ENCODE data around the gene GCSAML.

Gene GCSAML

GRCh38 chr1:247538561-247538960 is 10.4 kb upstream of the GCSAML start:
- no peaks in the 10 kb centered on the region for H3K79me1 ChIP-seq (ENCODE audit: low read length)
- H4K8ac ChIP-seq (ENCODE audit: low read depth, low read length), result no peak overlapping the region
- no peaks in the 10 kb centered on the region for H3K4me1 ChIP-seq (ENCODE audit: control insufficient read depth, low read depth, low read length)
- H2AK5ac ChIP-seq (ENCODE audit: low read length), result no peak overlapping the region
- H3K79me2 ChIP-seq (ENCODE audit: control insufficient read depth, insufficient read depth, low read length), result no peaks in the 10 kb centered on the region
- H3K4me2 ChIP-seq (ENCODE audit: low read length), result no peak overlapping the region
- no CpG with 5 or more reads among the region's 5 CpGs for WGBS (ENCODE audit: extremely low coverage, insufficient coverage, low lambda C conversion rate)
- no peak overlapping the region for H4K5ac ChIP-seq (ENCODE audit: low read length)
- H2BK15ac ChIP-seq (replicated peaks; ENCODE audit: low read depth), result no peak overlapping the region
- H3K23ac ChIP-seq (ENCODE audit: low read length), result no peak overlapping the region
- no peaks in the 10 kb centered on the region for H3K36me3 ChIP-seq (ENCODE audit: control insufficient read depth, insufficient read depth, low read length)
- no peak overlapping the region for H2BK120ac ChIP-seq (ENCODE audit: low read depth, low read length)
- no peak overlapping the region for H3K56ac ChIP-seq (ENCODE audit: low read length)
- DNase-seq, result no peak
- no peak overlapping the region for H2BK5ac ChIP-seq (ENCODE audit: low read length)
- no peaks in the 10 kb centered on the region for H3K27me3 ChIP-seq (ENCODE audit: insufficient read depth, low read length, poor library complexity)
- no peak overlapping the region for H3K18ac ChIP-seq (ENCODE audit: low read length)
- no peak overlapping the region for H3K4me3 ChIP-seq (ENCODE audit: low read length)
- no peak overlapping the region for H3K27ac ChIP-seq (ENCODE audit: low read depth, low read length)
- no peak overlapping the region for H3K9ac ChIP-seq (ENCODE audit: low read length)
- no peak overlapping the region for H3K4ac ChIP-seq (ENCODE audit: low read depth, low read length)

DNA sequence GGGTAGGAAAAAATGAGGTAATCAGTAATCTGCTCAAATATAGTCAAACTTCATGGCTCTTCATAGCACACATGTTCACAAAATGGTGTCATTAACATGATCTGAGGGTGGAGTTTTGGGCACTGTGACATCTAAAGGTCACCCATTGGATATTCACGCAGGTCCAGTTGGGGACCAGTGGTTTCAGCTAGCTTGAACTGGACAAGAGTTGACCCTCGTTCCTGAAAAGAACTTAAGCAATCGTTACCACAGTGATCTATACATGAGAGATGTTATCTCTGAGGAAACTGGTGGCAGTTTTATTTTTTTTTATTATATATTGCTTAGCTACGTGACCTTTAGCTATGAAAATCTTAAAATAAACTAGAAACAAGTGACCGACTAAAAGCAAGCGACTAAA is 9.7 kb upstream of the GCSAML start:
- no peak overlapping the region for H2AK5ac ChIP-seq (ENCODE audit: low read length)
- H3K36me3 ChIP-seq (ENCODE audit: control insufficient read depth, insufficient read depth, low read length), result no peaks in the 10 kb centered on the region
- no peaks in the 10 kb centered on the region for H3K79me1 ChIP-seq (ENCODE audit: low read length)
- no peak overlapping the region for H3K56ac ChIP-seq (ENCODE audit: low read length)
- no peak overlapping the region for H3K4me2 ChIP-seq (ENCODE audit: low read length)
- no peaks in the 10 kb centered on the region for H3K4me1 ChIP-seq (ENCODE audit: control insufficient read depth, low read depth, low read length)
- no peak overlapping the region for H3K23ac ChIP-seq (ENCODE audit: low read length)
- H3K79me2 ChIP-seq (ENCODE audit: control insufficient read depth, insufficient read depth, low read length), result no peaks in the 10 kb centered on the region
- no peak overlapping the region for H4K5ac ChIP-seq (ENCODE audit: low read length)
- no peak for DNase-seq
- no peak overlapping the region for H3K4ac ChIP-seq (ENCODE audit: low read depth, low read length)
- H3K4me3 ChIP-seq (ENCODE audit: low read length), result no peak overlapping the region
- no peak overlapping the region for H3K27ac ChIP-seq (ENCODE audit: low read depth, low read length)
- H4K8ac ChIP-seq (ENCODE audit: low read depth, low read length), result no peak overlapping the region
- WGBS (ENCODE audit: extremely low coverage, insufficient coverage, low lambda C conversion rate), result no CpG with 5 or more reads among the region's 6 CpGs
- no peak overlapping the region for H3K9ac ChIP-seq (ENCODE audit: low read length)
- no peaks in the 10 kb centered on the region for H3K27me3 ChIP-seq (ENCODE audit: insufficient read depth, low read length, poor library complexity)
- H2BK5ac ChIP-seq (ENCODE audit: low read length), result no peak overlapping the region
- no peak overlapping the region for H2BK120ac ChIP-seq (ENCODE audit: low read depth, low read length)
- H2BK15ac ChIP-seq (replicated peaks; ENCODE audit: low read depth), result no peak overlapping the region
- no peak overlapping the region for H3K18ac ChIP-seq (ENCODE audit: low read length)

- Histone ChIP-seq H3K4me3 (ENCODE audit: low read length) (no peak overlapping the region), H4K8ac (ENCODE audit: low read depth, low read length) (no peak overlapping the region), H3K23ac (ENCODE audit: low read length) (no peak overlapping the region), H3K18ac (ENCODE audit: low read length) (no peak overlapping the region), H3K79me2 (ENCODE audit: control insufficient read depth, insufficient read depth, low read length) (no peaks in the 10 kb centered on the region), H3K36me3 (ENCODE audit: control insufficient read depth, insufficient read depth, low read length) (no peaks in the 10 kb centered on the region), H2BK5ac (ENCODE audit: low read length) (no peak overlapping the region), H3K79me1 (ENCODE audit: low read length) (no peaks in the 10 kb centered on the region), H3K27me3 (ENCODE audit: insufficient read depth, low read length, poor library complexity) (no peaks in the 10 kb centered on the region), H3K4me1 (ENCODE audit: control insufficient read depth, low read depth, low read length) (no peaks in the 10 kb centered on the region), H2BK15ac (replicated peaks; ENCODE audit: low read depth) (no peak overlapping the region), H3K56ac (ENCODE audit: low read length) (no peak overlapping the region), H3K4me2 (ENCODE audit: low read length) (no peak overlapping the region), H3K27ac (ENCODE audit: low read depth, low read length) (no peak overlapping the region), H3K9ac (ENCODE audit: low read length) (no peak overlapping the region), H3K4ac (ENCODE audit: low read depth, low read length) (no peak overlapping the region), H2BK120ac (ENCODE audit: low read depth, low read length) (no peak overlapping the region), H4K5ac (ENCODE audit: low read length) (no peak overlapping the region), H2AK5ac (ENCODE audit: low read length) (no peak overlapping the region)
- DNase-seq, result no peak
- no CpG with 5 or more reads among the region's 7 CpGs for WGBS (ENCODE audit: extremely low coverage, insufficient coverage, low lambda C conversion rate)
Observed at GRCh38 chr1:247540581-247540980, 8.4 kb upstream of the GCSAML start.

DNA sequence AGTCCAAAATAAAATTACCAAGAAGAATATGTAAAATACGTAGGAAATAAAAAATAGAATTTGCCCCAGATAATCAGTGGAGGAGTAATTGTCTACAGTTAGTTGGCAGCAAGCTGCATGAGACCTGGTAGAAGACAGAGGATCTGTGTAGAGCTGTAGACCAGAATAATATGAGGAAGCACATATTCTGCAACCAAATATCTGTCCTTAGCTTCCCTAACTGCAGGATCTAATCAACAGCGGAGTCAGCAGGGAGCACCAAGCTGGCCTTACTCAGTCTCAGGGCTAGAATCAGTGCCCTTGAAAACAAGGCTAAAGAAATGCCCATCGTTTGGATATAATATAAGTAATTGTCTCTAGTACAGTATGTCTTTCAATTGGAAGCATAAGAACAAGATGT is 6.1 kb upstream of the GCSAML start:
- no peak for DNase-seq
- Histone ChIP-seq H3K27me3 (ENCODE audit: insufficient read depth, low read length, poor library complexity) (no peaks in the 10 kb centered on the region), H3K18ac (ENCODE audit: low read length) (no peak overlapping the region), H3K36me3 (ENCODE audit: control insufficient read depth, insufficient read depth, low read length) (no peaks in the 10 kb centered on the region), H2BK5ac (ENCODE audit: low read length) (no peak overlapping the region), H3K79me1 (ENCODE audit: low read length) (no peaks in the 10 kb centered on the region), H3K4me1 (ENCODE audit: control insufficient read depth, low read depth, low read length) (no peaks in the 10 kb centered on the region), H3K79me2 (ENCODE audit: control insufficient read depth, insufficient read depth, low read length) (no peaks in the 10 kb centered on the region), H3K23ac (ENCODE audit: low read length) (no peak overlapping the region), H3K27ac (ENCODE audit: low read depth, low read length) (no peak overlapping the region), H2BK15ac (replicated peaks; ENCODE audit: low read depth) (no peak overlapping the region), H3K4me3 (ENCODE audit: low read length) (no peak overlapping the region), H2BK120ac (ENCODE audit: low read depth, low read length) (no peak overlapping the region), H3K4me2 (ENCODE audit: low read length) (no peak overlapping the region), H4K5ac (ENCODE audit: low read length) (no peak overlapping the region), H3K4ac (ENCODE audit: low read depth, low read length) (no peak overlapping the region), H2AK5ac (ENCODE audit: low read length) (no peak overlapping the region), H3K56ac (ENCODE audit: low read length) (no peak overlapping the region), H4K8ac (ENCODE audit: low read depth, low read length) (no peak overlapping the region), H3K9ac (ENCODE audit: low read length) (no peak overlapping the region)
- WGBS (ENCODE audit: extremely low coverage, insufficient coverage, low lambda C conversion rate), result no CpG with 5 or more reads among the region's 3 CpGs

DNA sequence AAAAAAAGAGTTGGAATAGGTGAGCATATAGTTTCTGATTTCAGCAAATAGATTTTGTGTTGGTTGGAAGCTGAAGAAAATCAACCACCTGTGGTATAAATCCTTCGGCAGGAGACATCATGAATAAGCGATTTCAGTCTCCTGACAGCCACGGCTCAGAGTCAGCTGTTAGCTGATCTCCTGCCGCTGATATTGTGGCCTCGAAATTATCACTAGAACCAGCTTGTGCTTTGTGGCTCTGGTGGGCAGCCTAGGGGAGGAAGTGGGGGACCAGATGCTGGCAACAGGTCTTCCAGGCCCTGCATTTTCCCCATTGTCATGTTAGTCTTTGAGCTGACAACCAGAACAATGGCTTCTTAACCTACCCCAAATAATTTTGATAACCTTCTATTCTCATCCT is 842 bp upstream of the GCSAML start:
- Histone ChIP-seq H3K79me2 (ENCODE audit: control insufficient read depth, insufficient read depth, low read length) (no peaks in the 10 kb centered on the region), H3K27me3 (ENCODE audit: insufficient read depth, low read length, poor library complexity) (no peaks in the 10 kb centered on the region), H3K27ac (ENCODE audit: low read depth, low read length) (no peak overlapping the region), H3K4me2 (ENCODE audit: low read length) (no peak overlapping the region), H3K9ac (ENCODE audit: low read length) (no peak overlapping the region), H3K23ac (ENCODE audit: low read length) (no peak overlapping the region), H3K4me1 (ENCODE audit: control insufficient read depth, low read depth, low read length) (no peaks in the 10 kb centered on the region), H3K79me1 (ENCODE audit: low read length) (no peaks in the 10 kb centered on the region), H3K36me3 (ENCODE audit: control insufficient read depth, insufficient read depth, low read length) (no peaks in the 10 kb centered on the region), H4K8ac (ENCODE audit: low read depth, low read length) (no peak overlapping the region), H4K5ac (ENCODE audit: low read length) (no peak overlapping the region), H3K4ac (ENCODE audit: low read depth, low read length) (no peak overlapping the region), H2BK5ac (ENCODE audit: low read length) (no peak overlapping the region), H2BK120ac (ENCODE audit: low read depth, low read length) (no peak overlapping the region), H2AK5ac (ENCODE audit: low read length) (no peak overlapping the region), H2BK15ac (replicated peaks; ENCODE audit: low read depth) (no peak overlapping the region), H3K4me3 (ENCODE audit: low read length) (no peak overlapping the region), H3K56ac (ENCODE audit: low read length) (no peak overlapping the region), H3K18ac (ENCODE audit: low read length) (no peak overlapping the region)
- no peak for DNase-seq
- no CpG with 5 or more reads among the region's 5 CpGs for WGBS (ENCODE audit: extremely low coverage, insufficient coverage, low lambda C conversion rate)

DNA sequence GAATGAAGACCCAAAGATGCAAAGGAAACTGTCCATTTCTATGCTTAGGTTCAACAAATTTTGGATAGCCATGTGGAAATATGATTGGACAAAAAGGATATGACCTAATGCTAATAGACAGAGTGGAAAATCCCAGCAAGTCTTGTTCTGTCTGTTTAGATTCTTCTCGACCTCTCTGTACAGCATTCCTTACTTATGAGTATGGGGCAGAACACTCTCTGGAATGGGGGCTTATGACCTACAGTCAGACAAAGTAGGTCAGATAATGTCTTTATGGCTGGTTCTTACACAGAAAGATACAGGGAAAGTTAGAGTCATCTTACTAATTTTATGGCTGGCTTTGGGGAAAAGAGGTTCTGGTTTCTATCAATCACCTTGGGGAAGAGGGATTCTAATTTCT is 2.8 kb downstream of the GCSAML start:
- Histone ChIP-seq H3K27ac (ENCODE audit: low read depth, low read length) (no peak overlapping the region), H2BK120ac (ENCODE audit: low read depth, low read length) (no peak overlapping the region), H2BK5ac (ENCODE audit: low read length) (no peak overlapping the region), H3K23ac (ENCODE audit: low read length) (no peak overlapping the region), H2BK15ac (replicated peaks; ENCODE audit: low read depth) (no peak overlapping the region), H3K4me2 (ENCODE audit: low read length) (no peak overlapping the region), H3K4me3 (ENCODE audit: low read length) (no peak overlapping the region), H2AK5ac (ENCODE audit: low read length) (no peak overlapping the region), H3K79me1 (ENCODE audit: low read length) (no peaks in the 10 kb centered on the region), H3K4me1 (ENCODE audit: control insufficient read depth, low read depth, low read length) (no peaks in the 10 kb centered on the region), H3K56ac (ENCODE audit: low read length) (no peak overlapping the region), H3K4ac (ENCODE audit: low read depth, low read length) (no peak overlapping the region), H3K9ac (ENCODE audit: low read length) (no peak overlapping the region), H3K79me2 (ENCODE audit: control insufficient read depth, insufficient read depth, low read length) (no peaks in the 10 kb centered on the region), H4K8ac (ENCODE audit: low read depth, low read length) (no peak overlapping the region), H3K36me3 (ENCODE audit: control insufficient read depth, insufficient read depth, low read length) (no peaks in the 10 kb centered on the region), H3K18ac (ENCODE audit: low read length) (no peak overlapping the region), H4K5ac (ENCODE audit: low read length) (no peak overlapping the region), H3K27me3 (ENCODE audit: insufficient read depth, low read length, poor library complexity) (no peaks in the 10 kb centered on the region)
- no peak for DNase-seq
- WGBS (ENCODE audit: extremely low coverage, insufficient coverage, low lambda C conversion rate), result no CpG with 5 or more reads among the region's 1 CpG
